K562 (cell line): ENCODE measurements around the gene BCORL1. TPM values are rescaled to one million over a fixed set of nuclear protein-coding genes. Genes with fewer than 3 reads are reported as not detected.

Experiments used
- E2F6 ChIP-seq, 2 experiments: IDR thresholded peaks; 2 replicates each; pipeline ENCODE4 v1.6.1; 2011; ENCODE audit warnings: borderline replicate concordance in 1 of 2, control low read depth in 1 of 2, low read depth in 1 of 2, low read length in 1 of 2, mild to moderate bottlenecking in 1 of 2, mixed read lengths in 1 of 2, moderate library complexity in 1 of 2; ENCODE audit not compliant: insufficient read depth in 1 of 2, insufficient read length in 1 of 2, poor library complexity in 1 of 2, severe bottlenecking in 1 of 2; ENCODE audit errors: extremely low read depth in 1 of 2
- GATAD2A ChIP-seq: fragments of 450-650 bp; IDR thresholded peaks from 2 replicates; pipeline ENCODE4 v1.6.1; 2017
- HDAC6 ChIP-seq: IDR thresholded peaks from 2 replicates; pipeline ENCODE4 v1.6.1; 2012; ENCODE audit warnings: low read depth, mild to moderate bottlenecking, control low read depth, inconsistent platforms, low read length, moderate library complexity
- MLX ChIP-seq, 2 experiments: fragments of 450-650 bp in 1 of 2; sonication (generic) in 1 of 2; formaldehyde crosslinking; conservative IDR thresholded peaks; 2 replicates each; pipeline versions ENCODE4 v1.4.0 to v1.8.1; 2020 to 2022; ENCODE audit warnings: mild to moderate bottlenecking in 1 of 2, missing genetic modification reagents in 1 of 2
- NCOA2 ChIP-seq, 2 experiments: fragments of 450-650 bp; IDR thresholded peaks; 2 replicates each; pipeline ENCODE4 v1.6.1; 2018; ENCODE audit warnings: mild to moderate bottlenecking in 2 of 2, moderate library complexity in 1 of 2; ENCODE audit not compliant: partially characterized antibody in 2 of 2
- SRSF1 ChIP-seq: fragments of 200-400 bp; formaldehyde crosslinking; IDR thresholded peaks from 2 replicates; pipeline ENCODE4 v1.6.1; 2017; ENCODE audit warnings: mild to moderate bottlenecking, low read depth, low read length, moderate library complexity
- polyA plus RNA-seq, 8 experiments: library from polyadenylated mRNA; depleted of rRNA in 4 of 8; stranded (reverse) in 5 of 8; unstranded in 3 of 8; fragments of >200 nt; fragmentation: Nextera tagmentation in 2 of 8; fragmentation: Illumina TruSeq in 1 of 8; extraction: Ambion mirVana in 2 of 8; extraction: Trizol in 1 of 8; gene quantifications; 2 replicates each; pipeline versions ENCODE4 v1.2.1 to v1.2.3, GENCODE V29; 2011 to 2014; ENCODE audit warnings: inconsistent platforms in 1 of 8, missing spikeins in 1 of 8
- total RNA-seq, 7 experiments: library from RNA; depleted of rRNA in 6 of 7; stranded (reverse); fragments of >200 nt in 6 of 7; fragmentation: Illumina TruSeq in 2 of 7; extraction: Trizol in 2 of 7; gene quantifications; 2 replicates each; pipeline versions ENCODE4 v1.2.1 to v1.2.3, GENCODE V29; 2011 to 2021; ENCODE audit warnings: low replicate concordance in 1 of 7
- TF ChIP-seq, protein P1 (sequence below): fragments of 450-650 bp; IDR thresholded peaks from 2 replicates; pipeline ENCODE4 v1.6.1; 2016; ENCODE audit warnings: mild to moderate bottlenecking, moderate library complexity
- TF ChIP-seq, protein P2 (sequence below): sonication (generic); formaldehyde crosslinking; IDR thresholded peaks from 2 replicates; pipeline ENCODE4 v1.8.1; 2022; ENCODE audit warnings: missing genetic modification reagents
- TF ChIP-seq, protein P3 (sequence below): fragments of 450-650 bp; IDR thresholded peaks from 2 replicates; pipeline ENCODE4 v1.6.1; 2017; ENCODE audit warnings: mild to moderate bottlenecking, moderate library complexity

BCORL1 gene
- total and polyA plus RNA-seq, 9 of the 15 experiments (the other 6 are each of a cell fraction or from before 2014, with no cell fraction given) = 0.48 to 29.6 (median 2.1) TPM

GRCh38 chrX:129932821-129933321 is 49.6 kb upstream of the BCORL1 start (continued):
- TF ChIP-seq, protein P1, sequence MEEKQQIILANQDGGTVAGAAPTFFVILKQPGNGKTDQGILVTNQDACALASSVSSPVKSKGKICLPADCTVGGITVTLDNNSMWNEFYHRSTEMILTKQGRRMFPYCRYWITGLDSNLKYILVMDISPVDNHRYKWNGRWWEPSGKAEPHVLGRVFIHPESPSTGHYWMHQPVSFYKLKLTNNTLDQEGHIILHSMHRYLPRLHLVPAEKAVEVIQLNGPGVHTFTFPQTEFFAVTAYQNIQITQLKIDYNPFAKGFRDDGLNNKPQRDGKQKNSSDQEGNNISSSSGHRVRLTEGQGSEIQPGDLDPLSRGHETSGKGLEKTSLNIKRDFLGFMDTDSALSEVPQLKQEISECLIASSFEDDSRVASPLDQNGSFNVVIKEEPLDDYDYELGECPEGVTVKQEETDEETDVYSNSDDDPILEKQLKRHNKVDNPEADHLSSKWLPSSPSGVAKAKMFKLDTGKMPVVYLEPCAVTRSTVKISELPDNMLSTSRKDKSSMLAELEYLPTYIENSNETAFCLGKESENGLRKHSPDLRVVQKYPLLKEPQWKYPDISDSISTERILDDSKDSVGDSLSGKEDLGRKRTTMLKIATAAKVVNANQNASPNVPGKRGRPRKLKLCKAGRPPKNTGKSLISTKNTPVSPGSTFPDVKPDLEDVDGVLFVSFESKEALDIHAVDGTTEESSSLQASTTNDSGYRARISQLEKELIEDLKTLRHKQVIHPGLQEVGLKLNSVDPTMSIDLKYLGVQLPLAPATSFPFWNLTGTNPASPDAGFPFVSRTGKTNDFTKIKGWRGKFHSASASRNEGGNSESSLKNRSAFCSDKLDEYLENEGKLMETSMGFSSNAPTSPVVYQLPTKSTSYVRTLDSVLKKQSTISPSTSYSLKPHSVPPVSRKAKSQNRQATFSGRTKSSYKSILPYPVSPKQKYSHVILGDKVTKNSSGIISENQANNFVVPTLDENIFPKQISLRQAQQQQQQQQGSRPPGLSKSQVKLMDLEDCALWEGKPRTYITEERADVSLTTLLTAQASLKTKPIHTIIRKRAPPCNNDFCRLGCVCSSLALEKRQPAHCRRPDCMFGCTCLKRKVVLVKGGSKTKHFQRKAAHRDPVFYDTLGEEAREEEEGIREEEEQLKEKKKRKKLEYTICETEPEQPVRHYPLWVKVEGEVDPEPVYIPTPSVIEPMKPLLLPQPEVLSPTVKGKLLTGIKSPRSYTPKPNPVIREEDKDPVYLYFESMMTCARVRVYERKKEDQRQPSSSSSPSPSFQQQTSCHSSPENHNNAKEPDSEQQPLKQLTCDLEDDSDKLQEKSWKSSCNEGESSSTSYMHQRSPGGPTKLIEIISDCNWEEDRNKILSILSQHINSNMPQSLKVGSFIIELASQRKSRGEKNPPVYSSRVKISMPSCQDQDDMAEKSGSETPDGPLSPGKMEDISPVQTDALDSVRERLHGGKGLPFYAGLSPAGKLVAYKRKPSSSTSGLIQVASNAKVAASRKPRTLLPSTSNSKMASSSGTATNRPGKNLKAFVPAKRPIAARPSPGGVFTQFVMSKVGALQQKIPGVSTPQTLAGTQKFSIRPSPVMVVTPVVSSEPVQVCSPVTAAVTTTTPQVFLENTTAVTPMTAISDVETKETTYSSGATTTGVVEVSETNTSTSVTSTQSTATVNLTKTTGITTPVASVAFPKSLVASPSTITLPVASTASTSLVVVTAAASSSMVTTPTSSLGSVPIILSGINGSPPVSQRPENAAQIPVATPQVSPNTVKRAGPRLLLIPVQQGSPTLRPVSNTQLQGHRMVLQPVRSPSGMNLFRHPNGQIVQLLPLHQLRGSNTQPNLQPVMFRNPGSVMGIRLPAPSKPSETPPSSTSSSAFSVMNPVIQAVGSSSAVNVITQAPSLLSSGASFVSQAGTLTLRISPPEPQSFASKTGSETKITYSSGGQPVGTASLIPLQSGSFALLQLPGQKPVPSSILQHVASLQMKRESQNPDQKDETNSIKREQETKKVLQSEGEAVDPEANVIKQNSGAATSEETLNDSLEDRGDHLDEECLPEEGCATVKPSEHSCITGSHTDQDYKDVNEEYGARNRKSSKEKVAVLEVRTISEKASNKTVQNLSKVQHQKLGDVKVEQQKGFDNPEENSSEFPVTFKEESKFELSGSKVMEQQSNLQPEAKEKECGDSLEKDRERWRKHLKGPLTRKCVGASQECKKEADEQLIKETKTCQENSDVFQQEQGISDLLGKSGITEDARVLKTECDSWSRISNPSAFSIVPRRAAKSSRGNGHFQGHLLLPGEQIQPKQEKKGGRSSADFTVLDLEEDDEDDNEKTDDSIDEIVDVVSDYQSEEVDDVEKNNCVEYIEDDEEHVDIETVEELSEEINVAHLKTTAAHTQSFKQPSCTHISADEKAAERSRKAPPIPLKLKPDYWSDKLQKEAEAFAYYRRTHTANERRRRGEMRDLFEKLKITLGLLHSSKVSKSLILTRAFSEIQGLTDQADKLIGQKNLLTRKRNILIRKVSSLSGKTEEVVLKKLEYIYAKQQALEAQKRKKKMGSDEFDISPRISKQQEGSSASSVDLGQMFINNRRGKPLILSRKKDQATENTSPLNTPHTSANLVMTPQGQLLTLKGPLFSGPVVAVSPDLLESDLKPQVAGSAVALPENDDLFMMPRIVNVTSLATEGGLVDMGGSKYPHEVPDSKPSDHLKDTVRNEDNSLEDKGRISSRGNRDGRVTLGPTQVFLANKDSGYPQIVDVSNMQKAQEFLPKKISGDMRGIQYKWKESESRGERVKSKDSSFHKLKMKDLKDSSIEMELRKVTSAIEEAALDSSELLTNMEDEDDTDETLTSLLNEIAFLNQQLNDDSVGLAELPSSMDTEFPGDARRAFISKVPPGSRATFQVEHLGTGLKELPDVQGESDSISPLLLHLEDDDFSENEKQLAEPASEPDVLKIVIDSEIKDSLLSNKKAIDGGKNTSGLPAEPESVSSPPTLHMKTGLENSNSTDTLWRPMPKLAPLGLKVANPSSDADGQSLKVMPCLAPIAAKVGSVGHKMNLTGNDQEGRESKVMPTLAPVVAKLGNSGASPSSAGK = peak; percentile 70
- TF ChIP-seq MLX (CRISPR knock-in tag; conservative IDR thresholded peaks at IDR 0.05) (no peak), SRSF1 (no peak), HDAC6 (no peak), E2F6 (IDR thresholded peaks at IDR 0.05; ENCODE audit: borderline replicate concordance in 1 of 2, extremely low read depth in 1 of 2, insufficient read depth in 1 of 2, insufficient read length in 1 of 2, low read depth in 1 of 2, low read length in 1 of 2, poor library complexity in 1 of 2, severe bottlenecking in 1 of 2) (peak; percentile 61 to 86), NCOA2 (IDR thresholded peaks at IDR 0.05; ENCODE audit: partially characterized antibody in 2 of 2) (no peak), GATAD2A (no peak)
- TF ChIP-seq, protein P2, sequence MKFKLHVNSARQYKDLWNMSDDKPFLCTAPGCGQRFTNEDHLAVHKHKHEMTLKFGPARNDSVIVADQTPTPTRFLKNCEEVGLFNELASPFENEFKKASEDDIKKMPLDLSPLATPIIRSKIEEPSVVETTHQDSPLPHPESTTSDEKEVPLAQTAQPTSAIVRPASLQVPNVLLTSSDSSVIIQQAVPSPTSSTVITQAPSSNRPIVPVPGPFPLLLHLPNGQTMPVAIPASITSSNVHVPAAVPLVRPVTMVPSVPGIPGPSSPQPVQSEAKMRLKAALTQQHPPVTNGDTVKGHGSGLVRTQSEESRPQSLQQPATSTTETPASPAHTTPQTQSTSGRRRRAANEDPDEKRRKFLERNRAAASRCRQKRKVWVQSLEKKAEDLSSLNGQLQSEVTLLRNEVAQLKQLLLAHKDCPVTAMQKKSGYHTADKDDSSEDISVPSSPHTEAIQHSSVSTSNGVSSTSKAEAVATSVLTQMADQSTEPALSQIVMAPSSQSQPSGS (CRISPR knock-in tag) = no peak
- TF ChIP-seq, protein P3, sequence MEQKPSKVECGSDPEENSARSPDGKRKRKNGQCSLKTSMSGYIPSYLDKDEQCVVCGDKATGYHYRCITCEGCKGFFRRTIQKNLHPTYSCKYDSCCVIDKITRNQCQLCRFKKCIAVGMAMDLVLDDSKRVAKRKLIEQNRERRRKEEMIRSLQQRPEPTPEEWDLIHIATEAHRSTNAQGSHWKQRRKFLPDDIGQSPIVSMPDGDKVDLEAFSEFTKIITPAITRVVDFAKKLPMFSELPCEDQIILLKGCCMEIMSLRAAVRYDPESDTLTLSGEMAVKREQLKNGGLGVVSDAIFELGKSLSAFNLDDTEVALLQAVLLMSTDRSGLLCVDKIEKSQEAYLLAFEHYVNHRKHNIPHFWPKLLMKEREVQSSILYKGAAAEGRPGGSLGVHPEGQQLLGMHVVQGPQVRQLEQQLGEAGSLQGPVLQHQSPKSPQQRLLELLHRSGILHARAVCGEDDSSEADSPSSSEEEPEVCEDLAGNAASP = no peak
